NCI-H2227 (cell line): ENCODE measurements around the gene ITPKA.
"Not testable (repeated sequence)": the region's sequence is repeated elsewhere in the genome, so short reads cannot be mapped to it uniquely, and the experiment has no call there.

Experiments
- DNase-seq: peaks from one replicate; lab custom pipeline; 2025; ENCODE audit not compliant: unreplicated experiment; lab: John Stamatoyannopoulos, UW

ITPKA gene

GRCh38 chr15:41493205-41493901, at the start of gene ITPKA:
TSS of gene ITPKA (plus strand) at chr15:41493874. CDS start at chr15:41493928, 54 bp downstream.
- DNase-seq: peak; percentile 77

GRCh38 chr15:41445399-41445798, 48.3 kb upstream of the ITPKA start:
- no peak for DNase-seq

- DNase-seq: no peak
Measured at GRCh38 chr15:41462084-41462795, 31.4 kb upstream of the ITPKA start.

GRCh38 chr15:41464889-41465580, 28.6 kb upstream of the ITPKA start:
- DNase-seq: no peak

- peak; percentile 31 for DNase-seq
Measured at GRCh38 chr15:41465822-41466421, 27.8 kb upstream of the ITPKA start.

GRCh38 chr15:41466711-41467110, 27.0 kb upstream of the ITPKA start:
- no peak for DNase-seq

- not testable (repeated sequence) for DNase-seq
Measured at GRCh38 chr15:41469644-41470043, 24.0 kb upstream of the ITPKA start.

- no peak for DNase-seq
Measured at GRCh38 chr15:41473418-41473817, 20.3 kb upstream of the ITPKA start.

- DNase-seq: no peak
Measured at GRCh38 chr15:41474436-41474835, 19.2 kb upstream of the ITPKA start.

- no peak for DNase-seq
Measured at GRCh38 chr15:41474941-41475340, 18.7 kb upstream of the ITPKA start.

GRCh38 chr15:41476416-41477048, 17.1 kb upstream of the ITPKA start:
- DNase-seq: no peak

GRCh38 chr15:41480396-41481140, 13.1 kb upstream of the ITPKA start:
- no peak for DNase-seq

- no peak for DNase-seq
Measured at GRCh38 chr15:41482110-41482877, 11.4 kb upstream of the ITPKA start.

- DNase-seq: no peak
Measured at GRCh38 chr15:41483115-41483514, 10.6 kb upstream of the ITPKA start.

- DNase-seq: no peak
Measured at GRCh38 chr15:41483519-41483918, 10.2 kb upstream of the ITPKA start.

GRCh38 chr15:41484937-41485625, 8.6 kb upstream of the ITPKA start:
- no peak for DNase-seq

GRCh38 chr15:41486286-41486685, 7.4 kb upstream of the ITPKA start:
- DNase-seq: no peak

GRCh38 chr15:41487381-41487780, 6.3 kb upstream of the ITPKA start:
- DNase-seq: no peak

GRCh38 chr15:41487802-41488201, 5.9 kb upstream of the ITPKA start:
- DNase-seq: no peak
